ENCODE results near the gene SLC5A11.

The SLC5A11 gene, protein sequence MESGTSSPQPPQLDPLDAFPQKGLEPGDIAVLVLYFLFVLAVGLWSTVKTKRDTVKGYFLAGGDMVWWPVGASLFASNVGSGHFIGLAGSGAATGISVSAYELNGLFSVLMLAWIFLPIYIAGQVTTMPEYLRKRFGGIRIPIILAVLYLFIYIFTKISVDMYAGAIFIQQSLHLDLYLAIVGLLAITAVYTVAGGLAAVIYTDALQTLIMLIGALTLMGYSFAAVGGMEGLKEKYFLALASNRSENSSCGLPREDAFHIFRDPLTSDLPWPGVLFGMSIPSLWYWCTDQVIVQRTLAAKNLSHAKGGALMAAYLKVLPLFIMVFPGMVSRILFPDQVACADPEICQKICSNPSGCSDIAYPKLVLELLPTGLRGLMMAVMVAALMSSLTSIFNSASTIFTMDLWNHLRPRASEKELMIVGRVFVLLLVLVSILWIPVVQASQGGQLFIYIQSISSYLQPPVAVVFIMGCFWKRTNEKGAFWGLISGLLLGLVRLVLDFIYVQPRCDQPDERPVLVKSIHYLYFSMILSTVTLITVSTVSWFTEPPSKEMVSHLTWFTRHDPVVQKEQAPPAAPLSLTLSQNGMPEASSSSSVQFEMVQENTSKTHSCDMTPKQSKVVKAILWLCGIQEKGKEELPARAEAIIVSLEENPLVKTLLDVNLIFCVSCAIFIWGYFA

DNA sequence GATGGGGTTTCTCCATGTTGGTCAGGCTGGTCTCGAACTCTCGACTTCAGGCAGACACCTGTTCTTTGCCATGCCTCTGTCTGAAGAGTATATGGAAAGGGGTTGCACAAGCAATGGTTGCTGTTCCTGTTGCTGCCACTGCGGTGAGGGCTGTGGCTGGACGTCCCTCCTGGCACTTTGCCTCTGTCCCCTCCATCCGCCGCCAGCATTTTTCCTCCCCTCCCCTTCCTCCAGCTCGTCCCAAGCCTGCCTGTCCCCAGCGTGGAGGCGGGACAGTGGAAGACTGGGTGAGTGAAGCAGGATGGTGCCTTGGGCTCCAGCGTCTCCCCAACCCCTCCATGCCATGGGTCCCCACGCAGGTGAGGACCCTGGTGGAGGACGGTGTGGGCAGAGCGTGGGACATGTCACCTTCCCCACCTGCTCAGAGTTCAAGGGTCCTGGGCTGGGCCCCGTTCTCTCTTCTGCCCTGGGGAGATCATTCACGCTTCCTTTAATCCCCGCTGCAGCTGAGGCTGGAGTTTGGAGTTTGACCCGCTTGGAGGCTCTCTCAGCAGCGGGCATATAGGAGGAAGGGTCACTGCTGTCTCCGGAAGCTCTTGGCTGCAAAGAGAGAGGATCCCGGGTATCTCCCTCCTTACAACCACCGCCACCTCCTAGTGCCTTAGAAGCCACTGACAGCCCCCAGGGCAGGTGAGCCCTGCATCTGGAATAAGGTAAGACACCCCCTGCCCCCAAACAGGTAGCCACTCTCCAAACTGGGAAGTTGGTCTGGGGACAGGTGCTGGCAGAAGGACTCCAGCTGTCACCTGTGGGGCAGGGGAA is at the start of gene SLC5A11:
TSS of gene SLC5A11 (plus strand) at position 238 of the 822 bp plus-strand sequence. CDS start 12,681 bp downstream, outside the sequence.
- Histone ChIP-seq H3K36me3 (no peaks in the 10 kb centered on the region), H3K27me3 (no peaks in the 10 kb centered on the region), H3K9me3 (no peaks in the 10 kb centered on the region), H3K4me3 (ENCODE audit: low read depth in 1 of 2, low read length in 1 of 2) (no peak within 1 kb of the TSS), H3K4me1 (ENCODE audit: control insufficient read depth in 1 of 2, insufficient read depth in 1 of 2, low read depth in 1 of 2, low read length in 1 of 2) (no peaks in the 10 kb centered on the region), H3K27ac (no peak within 1 kb of the TSS)
- TF ChIP-seq, protein P1, sequence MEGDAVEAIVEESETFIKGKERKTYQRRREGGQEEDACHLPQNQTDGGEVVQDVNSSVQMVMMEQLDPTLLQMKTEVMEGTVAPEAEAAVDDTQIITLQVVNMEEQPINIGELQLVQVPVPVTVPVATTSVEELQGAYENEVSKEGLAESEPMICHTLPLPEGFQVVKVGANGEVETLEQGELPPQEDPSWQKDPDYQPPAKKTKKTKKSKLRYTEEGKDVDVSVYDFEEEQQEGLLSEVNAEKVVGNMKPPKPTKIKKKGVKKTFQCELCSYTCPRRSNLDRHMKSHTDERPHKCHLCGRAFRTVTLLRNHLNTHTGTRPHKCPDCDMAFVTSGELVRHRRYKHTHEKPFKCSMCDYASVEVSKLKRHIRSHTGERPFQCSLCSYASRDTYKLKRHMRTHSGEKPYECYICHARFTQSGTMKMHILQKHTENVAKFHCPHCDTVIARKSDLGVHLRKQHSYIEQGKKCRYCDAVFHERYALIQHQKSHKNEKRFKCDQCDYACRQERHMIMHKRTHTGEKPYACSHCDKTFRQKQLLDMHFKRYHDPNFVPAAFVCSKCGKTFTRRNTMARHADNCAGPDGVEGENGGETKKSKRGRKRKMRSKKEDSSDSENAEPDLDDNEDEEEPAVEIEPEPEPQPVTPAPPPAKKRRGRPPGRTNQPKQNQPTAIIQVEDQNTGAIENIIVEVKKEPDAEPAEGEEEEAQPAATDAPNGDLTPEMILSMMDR (IDR thresholded peaks at IDR 0.05), result no peak

DNA sequence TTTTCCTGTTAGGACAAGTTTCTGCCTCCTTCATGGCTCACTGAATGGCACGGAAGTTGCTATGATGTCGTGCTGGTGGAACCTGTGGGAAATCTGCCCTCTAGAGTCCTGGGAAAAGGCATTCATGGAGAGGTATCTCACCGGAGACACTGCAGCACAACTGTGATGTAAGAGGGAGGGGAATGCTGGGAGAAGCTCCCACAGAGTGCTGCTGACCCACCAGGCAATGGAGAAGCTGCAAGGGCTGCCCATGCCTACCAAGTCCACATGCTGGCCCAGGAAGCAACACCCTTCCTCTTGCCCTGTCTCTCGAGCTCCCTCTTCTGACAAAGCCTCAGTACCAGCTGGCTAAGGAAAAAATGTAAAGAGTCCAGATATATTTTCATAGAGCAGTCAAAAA is 45.2 kb upstream of the SLC5A11 start:
- no peaks in the 10 kb centered on the region for H3K9me3 ChIP-seq
- H3K4me3 ChIP-seq (ENCODE audit: low read depth in 1 of 2, low read length in 1 of 2), result no peak overlapping the region
- TF ChIP-seq, protein P1 (IDR thresholded peaks at IDR 0.05), result no peak
- no peak overlapping the region for H3K27ac ChIP-seq
- H3K4me1 ChIP-seq (ENCODE audit: control insufficient read depth in 1 of 2, insufficient read depth in 1 of 2, low read depth in 1 of 2, low read length in 1 of 2), result no peaks in the 10 kb centered on the region
- H3K27me3 ChIP-seq, result no peaks in the 10 kb centered on the region
- H3K36me3 ChIP-seq, result peaks cover 93% of the 10 kb centered on the region

DNA sequence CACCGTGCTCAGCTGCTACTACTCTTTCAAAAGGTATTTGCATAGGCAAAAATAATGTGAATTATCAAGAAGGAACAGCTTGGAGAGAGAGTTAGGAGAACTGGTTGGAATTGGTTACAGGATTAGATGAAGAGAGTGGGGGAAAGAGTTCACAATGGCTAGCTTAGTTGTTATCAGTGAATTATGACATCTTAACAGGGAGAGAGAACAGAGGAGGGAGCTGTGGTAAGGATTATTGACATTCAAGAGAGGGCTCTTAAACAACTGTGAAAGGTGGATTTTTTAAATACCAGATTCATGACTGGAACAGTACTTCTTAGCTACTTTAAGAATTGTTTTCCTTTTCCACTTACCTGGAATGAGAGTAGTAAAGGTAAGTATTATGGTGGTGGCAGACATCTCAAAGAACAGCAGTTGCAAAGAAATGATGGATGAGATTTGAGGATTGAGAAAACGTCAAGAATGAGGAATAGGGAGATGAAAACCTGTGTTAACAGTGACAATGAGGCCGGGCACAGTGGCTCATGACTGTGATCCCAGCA is 43.9 kb upstream of the SLC5A11 start:
- no peaks in the 10 kb centered on the region for H3K9me3 ChIP-seq
- TF ChIP-seq, protein P1 (IDR thresholded peaks at IDR 0.05), result no peak
- no peaks in the 10 kb centered on the region for H3K27me3 ChIP-seq
- H3K4me3 ChIP-seq (ENCODE audit: low read depth in 1 of 2, low read length in 1 of 2), result no peak overlapping the region
- H3K27ac ChIP-seq, result no peak overlapping the region
- H3K36me3 ChIP-seq, result peaks cover 98% of the 10 kb centered on the region
- H3K4me1 ChIP-seq (ENCODE audit: control insufficient read depth in 1 of 2, insufficient read depth in 1 of 2, low read depth in 1 of 2, low read length in 1 of 2), result no peaks in the 10 kb centered on the region

GRCh38 chr16:24805484-24805883 is 40.3 kb upstream of the SLC5A11 start:
- Histone ChIP-seq H3K9me3 (no peaks in the 10 kb centered on the region), H3K36me3 (peaks cover 98% of the 10 kb centered on the region), H3K27me3 (no peaks in the 10 kb centered on the region), H3K27ac (no peak overlapping the region), H3K4me1 (ENCODE audit: control insufficient read depth in 1 of 2, insufficient read depth in 1 of 2, low read depth in 1 of 2, low read length in 1 of 2) (no peaks in the 10 kb centered on the region), H3K4me3 (ENCODE audit: low read depth in 1 of 2, low read length in 1 of 2) (no peak overlapping the region)
- TF ChIP-seq, protein P1 (IDR thresholded peaks at IDR 0.05), result no peak

DNA sequence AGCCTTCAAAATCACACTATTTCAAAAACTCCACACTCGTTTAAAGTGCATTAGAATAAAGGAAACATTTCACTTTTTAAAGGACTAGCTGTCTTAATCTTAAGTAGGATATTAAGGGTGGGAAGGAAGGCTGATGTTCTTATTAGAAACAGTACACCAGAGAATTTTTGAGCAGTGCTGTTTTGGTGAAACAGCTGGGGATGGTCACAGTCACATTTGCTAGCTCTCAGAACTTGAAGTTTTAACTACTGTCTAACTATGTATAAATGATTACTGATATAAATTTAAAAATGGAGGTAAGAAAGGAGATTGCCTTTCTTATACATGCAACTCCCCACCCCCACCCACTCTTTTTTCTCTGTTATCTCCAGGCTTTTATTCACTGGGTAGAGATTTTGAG is 38.5 kb upstream of the SLC5A11 start:
- TF ChIP-seq, protein P1 (IDR thresholded peaks at IDR 0.05), result no peak
- H3K4me3 ChIP-seq (ENCODE audit: low read depth in 1 of 2, low read length in 1 of 2), result no peak overlapping the region
- H3K27me3 ChIP-seq, result no peaks in the 10 kb centered on the region
- H3K36me3 ChIP-seq, result peaks cover 98% of the 10 kb centered on the region
- H3K4me1 ChIP-seq (ENCODE audit: control insufficient read depth in 1 of 2, insufficient read depth in 1 of 2, low read depth in 1 of 2, low read length in 1 of 2), result no peaks in the 10 kb centered on the region
- no peaks in the 10 kb centered on the region for H3K9me3 ChIP-seq
- H3K27ac ChIP-seq, result no peak overlapping the region
